ENCODE results near the gene SRCAP. TPM values are rescaled to one million over a fixed set of nuclear protein-coding genes. Genes with fewer than 3 reads are reported as not detected.

The SRCAP gene
- total and polyA plus RNA-seq, 8 donors, result 7.5 to 39.6 (median 27.4) TPM

DNA sequence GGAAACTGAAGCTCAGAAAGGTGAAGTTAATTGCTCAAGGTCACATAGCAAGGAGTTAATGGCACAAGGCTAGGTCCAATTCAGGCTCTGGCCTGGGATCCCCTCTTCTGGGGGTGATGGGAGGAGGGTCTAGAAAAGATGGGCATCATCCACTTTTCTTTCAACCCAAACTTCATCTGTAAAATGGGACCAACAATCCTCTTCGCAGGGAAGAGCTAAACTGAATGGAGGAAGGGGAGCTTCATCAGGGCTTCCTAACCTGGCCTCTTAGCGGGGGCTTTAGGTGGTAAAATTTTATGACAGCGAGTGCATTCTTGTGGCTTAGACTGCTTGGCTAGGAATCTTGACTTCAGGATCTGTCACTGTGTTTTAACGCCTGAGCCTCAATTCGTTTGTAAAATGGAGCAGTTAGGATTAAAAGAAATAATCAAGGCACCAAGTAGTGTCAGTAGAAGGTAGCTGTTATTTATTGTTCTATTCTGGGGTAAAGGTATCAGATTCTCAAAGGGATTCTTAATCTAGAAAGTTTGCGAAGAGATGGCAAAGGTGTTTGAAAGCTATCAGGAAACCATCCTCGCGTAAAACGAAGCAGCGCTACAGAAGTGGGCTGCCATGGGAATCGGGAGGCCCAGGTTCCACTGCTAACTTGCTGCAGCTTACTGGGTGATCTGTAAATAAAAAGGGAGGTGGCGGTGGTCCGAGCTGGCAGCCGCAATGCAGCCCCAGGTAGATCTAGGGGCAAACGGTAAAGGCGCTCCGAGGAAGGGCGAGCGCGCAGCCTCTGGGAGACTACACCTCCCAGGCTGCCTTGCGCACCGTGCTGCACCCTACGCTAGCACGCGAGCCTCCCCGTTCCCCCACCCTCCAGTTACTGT is 1.5 kb upstream of the SRCAP start:
- no peak for FAIRE-seq
- Histone ChIP-seq H3K9me3 (no peaks in the 10 kb centered on the region), H3K4me3 (peak overlapping the region; percentile 88 to 100 (median 95)), H3K36me3 (peaks cover 0 to 22% (median 13%) of the 10 kb centered on the region in 3 donors), H3K4me1 (peaks cover 7 to 13% (median 8%) of the 10 kb centered on the region in 3 donors), H3K27ac (peak overlapping the region; percentile 98 to 100 (median 100)), H3K27me3 (no peaks in the 10 kb centered on the region)
- DNase-seq, result no peak
- TF ChIP-seq, protein P1, sequence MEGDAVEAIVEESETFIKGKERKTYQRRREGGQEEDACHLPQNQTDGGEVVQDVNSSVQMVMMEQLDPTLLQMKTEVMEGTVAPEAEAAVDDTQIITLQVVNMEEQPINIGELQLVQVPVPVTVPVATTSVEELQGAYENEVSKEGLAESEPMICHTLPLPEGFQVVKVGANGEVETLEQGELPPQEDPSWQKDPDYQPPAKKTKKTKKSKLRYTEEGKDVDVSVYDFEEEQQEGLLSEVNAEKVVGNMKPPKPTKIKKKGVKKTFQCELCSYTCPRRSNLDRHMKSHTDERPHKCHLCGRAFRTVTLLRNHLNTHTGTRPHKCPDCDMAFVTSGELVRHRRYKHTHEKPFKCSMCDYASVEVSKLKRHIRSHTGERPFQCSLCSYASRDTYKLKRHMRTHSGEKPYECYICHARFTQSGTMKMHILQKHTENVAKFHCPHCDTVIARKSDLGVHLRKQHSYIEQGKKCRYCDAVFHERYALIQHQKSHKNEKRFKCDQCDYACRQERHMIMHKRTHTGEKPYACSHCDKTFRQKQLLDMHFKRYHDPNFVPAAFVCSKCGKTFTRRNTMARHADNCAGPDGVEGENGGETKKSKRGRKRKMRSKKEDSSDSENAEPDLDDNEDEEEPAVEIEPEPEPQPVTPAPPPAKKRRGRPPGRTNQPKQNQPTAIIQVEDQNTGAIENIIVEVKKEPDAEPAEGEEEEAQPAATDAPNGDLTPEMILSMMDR (IDR thresholded peaks at IDR 0.05), result no peak
- 9 to 12% methylated on average over 21 to 26 of the region's 26 CpGs for WGBS, 2 donors
- peak in 3 of 4 donors; percentile 90 to 96 (median 92) for ATAC-seq
- intact Hi-C loops (cut with DNase I), result no loop called here

DNA sequence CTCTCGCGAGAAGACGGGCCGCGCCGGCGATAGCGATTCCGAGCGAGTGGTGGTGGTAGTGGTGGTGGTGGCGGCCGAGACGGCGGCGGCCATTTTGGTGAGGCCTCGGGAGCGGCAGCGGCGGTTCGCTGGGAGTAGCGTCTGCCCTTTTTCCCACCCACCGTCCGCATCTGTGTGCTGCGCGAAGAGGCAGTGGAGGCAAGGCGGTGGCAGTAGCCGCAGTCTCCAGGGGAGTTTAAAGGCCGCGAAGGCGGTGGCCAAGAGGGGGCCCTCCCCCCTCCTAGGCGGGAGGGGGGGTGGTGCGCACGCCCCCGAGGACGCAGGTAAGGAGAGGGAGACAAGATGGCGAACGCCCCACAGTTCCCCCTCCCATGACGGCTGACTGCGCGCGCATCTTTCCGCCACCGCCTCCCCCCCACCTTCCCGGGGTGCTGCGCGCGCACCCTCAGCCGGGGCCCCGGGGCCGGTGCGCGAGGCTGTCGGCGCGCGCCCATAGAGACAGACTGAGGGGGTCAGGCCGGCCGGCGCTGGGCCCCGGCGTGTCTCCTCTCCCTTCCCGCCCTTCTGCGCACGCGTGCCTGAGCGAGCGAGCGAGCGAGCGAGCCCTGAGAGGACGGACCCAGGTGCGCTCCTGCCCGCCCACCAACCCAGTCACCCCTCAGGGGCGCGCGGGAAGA is 694 bp upstream of the SRCAP start:
- 0 to 1% methylated on average over 45 to 73 of the region's 76 CpGs for WGBS, 2 donors
- Histone ChIP-seq H3K4me1 (peaks cover 7 to 13% (median 8%) of the 10 kb centered on the region in 3 donors), H3K9me3 (no peaks in the 10 kb centered on the region), H3K4me3 (peak overlapping the region; percentile 88 to 100 (median 95)), H3K36me3 (peaks cover 0 to 30% (median 18%) of the 10 kb centered on the region in 3 donors), H3K27me3 (no peaks in the 10 kb centered on the region), H3K27ac (peak overlapping the region; percentile 98 to 100 (median 100))
- DNase-seq (peak; percentile 99 to 100 (median 99)), FAIRE-seq (no peak), ATAC-seq (peak; percentile 85 to 92 (median 88))
- intact Hi-C loops (cut with DNase I), result no loop called here
- TF ChIP-seq, protein P1 (IDR thresholded peaks at IDR 0.05), result no peak

DNA sequence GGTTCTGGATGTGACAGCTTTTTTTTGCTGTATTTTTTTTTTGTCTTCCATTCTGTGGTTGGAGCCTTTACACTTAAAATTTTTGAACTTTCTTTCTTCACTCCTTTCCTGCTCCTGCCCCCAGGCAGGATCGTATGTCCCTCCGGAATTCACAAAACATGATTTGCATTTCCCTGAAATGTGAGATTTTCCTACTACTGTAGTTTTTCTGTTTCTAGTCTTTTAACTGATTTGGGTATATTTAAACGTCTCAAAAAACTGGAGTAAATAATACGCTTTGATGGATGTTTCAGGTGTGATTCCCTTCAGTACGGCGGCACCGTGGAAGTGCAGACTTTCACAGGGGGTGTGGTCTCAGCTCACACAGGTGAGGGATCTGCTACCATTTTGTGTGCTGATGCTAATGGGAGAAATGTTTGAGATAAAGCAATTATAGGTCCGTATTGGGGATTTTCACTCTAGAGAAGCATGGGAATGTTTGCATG is 686 bp downstream of the SRCAP start:
- H3K4me1 ChIP-seq, result peaks cover 7 to 13% (median 8%) of the 10 kb centered on the region in 3 donors
- peaks cover 9 to 44% (median 29%) of the 10 kb centered on the region in 3 donors for H3K36me3 ChIP-seq
- DNase-seq (no peak), ATAC-seq (no peak), FAIRE-seq (no peak)
- H3K9me3 ChIP-seq, result no peaks in the 10 kb centered on the region
- H3K27me3 ChIP-seq, result no peaks in the 10 kb centered on the region
- intact Hi-C loops (cut with DNase I), result no loop called here
- TF ChIP-seq, protein P1 (IDR thresholded peaks at IDR 0.05), result no peak
- WGBS, 2 donors, result 13 to 14% methylated on average over 8 of the region's 8 CpGs
- H3K4me3 ChIP-seq, result peak overlapping the region; percentile 88 to 100 (median 95)
- peak overlapping the region; percentile 98 to 100 (median 100) for H3K27ac ChIP-seq

DNA sequence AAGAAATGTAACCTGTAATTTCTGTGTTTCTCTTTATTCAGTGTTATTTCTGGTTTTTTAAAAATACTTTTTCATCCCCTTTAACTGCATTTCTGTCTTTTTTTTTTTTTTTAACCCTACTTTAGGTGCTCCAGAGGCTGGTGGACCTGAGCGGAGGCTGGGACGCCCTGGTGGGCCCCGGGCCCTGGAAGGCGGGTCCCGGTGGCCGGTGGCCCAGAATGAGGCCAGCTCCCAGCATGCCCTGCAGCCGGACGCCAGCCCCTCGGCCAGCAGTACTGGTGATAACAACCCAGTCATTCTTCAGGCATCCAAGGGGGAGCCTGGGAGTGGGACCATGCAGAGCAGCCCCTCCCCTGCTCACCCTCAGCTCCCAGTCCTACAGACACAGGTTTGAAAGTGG is 1.5 kb downstream of the SRCAP start:
- TF ChIP-seq, protein P1 (IDR thresholded peaks at IDR 0.05), result no peak
- 54 to 59% methylated on average over 9 of the region's 9 CpGs for WGBS, 2 donors
- intact Hi-C loops (cut with DNase I), result no loop called here
- no peak for ATAC-seq
- Histone ChIP-seq H3K4me3 (no peak overlapping the region), H3K27me3 (no peaks in the 10 kb centered on the region), H3K27ac (no peak overlapping the region), H3K36me3 (peaks cover 14 to 52% (median 36%) of the 10 kb centered on the region in 3 donors), H3K4me1 (peaks cover 7 to 13% (median 8%) of the 10 kb centered on the region in 3 donors), H3K9me3 (no peaks in the 10 kb centered on the region)
- peak in 2 of 6 donors; percentile 35 to 63 for DNase-seq
- FAIRE-seq, result no peak

Data from pancreas (tissue), 10 donors.